Measurements from ENCODE around the gene AMPD3.

DNA sequence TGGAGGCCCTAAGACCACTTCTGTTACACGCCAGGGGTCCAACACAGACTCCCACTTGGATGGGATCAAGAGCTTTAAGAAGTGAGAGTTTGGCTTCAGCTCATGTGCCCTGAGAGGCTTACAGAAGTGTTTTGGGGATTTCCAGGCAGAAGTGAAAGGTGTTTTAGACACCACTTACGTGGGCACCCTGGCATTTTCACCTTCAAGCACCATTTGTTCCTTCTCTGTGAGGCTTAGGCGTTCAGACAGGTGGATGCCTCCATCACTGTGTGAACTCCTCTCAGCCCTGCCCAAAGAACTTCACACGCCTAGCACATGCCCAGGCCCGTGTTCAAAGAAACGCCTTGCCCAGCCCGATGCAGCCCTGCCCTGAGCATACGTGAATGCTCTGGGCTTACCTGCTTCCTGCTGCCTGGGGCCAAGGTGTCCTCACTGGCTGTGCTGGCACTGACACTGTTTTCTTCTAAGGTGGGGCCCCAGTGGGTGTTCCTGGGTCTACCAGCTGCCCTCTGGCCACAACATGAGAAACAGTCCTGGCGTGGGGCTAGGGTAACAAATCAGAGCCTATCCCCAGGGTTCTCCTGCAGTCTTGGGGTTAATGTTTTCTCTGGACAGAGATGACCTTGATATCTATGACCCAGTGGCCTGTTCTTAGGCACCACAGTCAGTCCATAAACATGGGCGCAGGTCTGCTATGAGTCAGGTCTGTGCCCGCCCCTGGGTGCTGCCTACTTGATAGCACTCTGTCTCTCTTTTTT lies 34.0 kb downstream of the AMPD3 start:
- TF ChIP-seq POLR2A (IDR thresholded peaks at IDR 0.05), result no peak
- TF ChIP-seq, protein P1, sequence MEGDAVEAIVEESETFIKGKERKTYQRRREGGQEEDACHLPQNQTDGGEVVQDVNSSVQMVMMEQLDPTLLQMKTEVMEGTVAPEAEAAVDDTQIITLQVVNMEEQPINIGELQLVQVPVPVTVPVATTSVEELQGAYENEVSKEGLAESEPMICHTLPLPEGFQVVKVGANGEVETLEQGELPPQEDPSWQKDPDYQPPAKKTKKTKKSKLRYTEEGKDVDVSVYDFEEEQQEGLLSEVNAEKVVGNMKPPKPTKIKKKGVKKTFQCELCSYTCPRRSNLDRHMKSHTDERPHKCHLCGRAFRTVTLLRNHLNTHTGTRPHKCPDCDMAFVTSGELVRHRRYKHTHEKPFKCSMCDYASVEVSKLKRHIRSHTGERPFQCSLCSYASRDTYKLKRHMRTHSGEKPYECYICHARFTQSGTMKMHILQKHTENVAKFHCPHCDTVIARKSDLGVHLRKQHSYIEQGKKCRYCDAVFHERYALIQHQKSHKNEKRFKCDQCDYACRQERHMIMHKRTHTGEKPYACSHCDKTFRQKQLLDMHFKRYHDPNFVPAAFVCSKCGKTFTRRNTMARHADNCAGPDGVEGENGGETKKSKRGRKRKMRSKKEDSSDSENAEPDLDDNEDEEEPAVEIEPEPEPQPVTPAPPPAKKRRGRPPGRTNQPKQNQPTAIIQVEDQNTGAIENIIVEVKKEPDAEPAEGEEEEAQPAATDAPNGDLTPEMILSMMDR (IDR thresholded peaks at IDR 0.05), result no peak

All from uterus (tissue), 2 donors.